GM11168 (cell line): ENCODE data around the gene LPAR6.
"Not testable (repeated sequence)": the region's sequence is repeated elsewhere in the genome, so short reads cannot be mapped to it uniquely, and the experiment has no call there.

Experiments used
- in situ Hi-C: fragments of 300-500 bp; cut with MboI; formaldehyde crosslinking; loops from one replicate; pipeline ENCODE4 v1.12.0; 2022; ENCODE audit warnings: low sequenced_read_pairs; ENCODE audit not compliant: unreplicated experiment

Gene LPAR6, protein sequence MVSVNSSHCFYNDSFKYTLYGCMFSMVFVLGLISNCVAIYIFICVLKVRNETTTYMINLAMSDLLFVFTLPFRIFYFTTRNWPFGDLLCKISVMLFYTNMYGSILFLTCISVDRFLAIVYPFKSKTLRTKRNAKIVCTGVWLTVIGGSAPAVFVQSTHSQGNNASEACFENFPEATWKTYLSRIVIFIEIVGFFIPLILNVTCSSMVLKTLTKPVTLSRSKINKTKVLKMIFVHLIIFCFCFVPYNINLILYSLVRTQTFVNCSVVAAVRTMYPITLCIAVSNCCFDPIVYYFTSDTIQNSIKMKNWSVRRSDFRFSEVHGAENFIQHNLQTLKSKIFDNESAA

GRCh38 chr13:48412881-48413351, at the start of gene LPAR6:
LPAR6 (minus strand) TSS chr13:48413113; CDS start chr13:48412423, 690 bp downstream.
- in situ Hi-C loops: loop anchor here (5.0 kb wide), 1 partner anchor 164 kb away; no protein-coding TSS in a partner anchor

DNA sequence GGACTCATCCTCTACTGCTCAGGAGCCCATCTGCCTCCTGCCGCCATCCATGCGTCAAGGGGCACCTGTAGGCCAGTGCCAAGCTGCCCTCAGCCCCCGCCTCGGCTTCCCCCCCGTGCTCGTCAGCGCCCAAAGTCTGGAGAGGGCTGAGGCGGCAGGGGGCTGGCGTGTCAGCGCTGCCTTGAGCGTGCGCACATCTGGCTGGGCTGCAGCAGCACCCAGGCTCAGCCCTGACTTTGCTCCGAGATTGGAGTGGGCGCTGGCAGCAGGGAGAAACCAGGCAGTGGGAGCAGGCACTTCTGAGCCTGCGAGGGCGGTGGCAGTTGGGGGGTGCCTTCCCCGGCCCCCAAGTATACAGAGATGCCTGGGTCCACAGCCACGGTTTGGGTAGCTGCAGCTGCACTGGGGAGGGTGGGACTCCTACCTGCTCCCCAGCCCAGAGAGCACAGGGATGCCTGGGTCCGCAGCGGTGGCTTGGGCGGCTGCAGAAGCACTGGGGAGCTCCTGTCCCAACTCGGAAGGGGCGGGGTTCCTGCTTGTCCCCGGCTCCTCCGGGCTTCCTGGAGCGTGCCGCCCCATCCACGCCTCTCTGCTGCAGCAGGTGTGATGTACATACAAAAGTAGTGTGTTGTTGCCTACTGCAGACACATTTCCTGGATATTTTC, 44.8 kb upstream of the LPAR6 start:
- in situ Hi-C loops: no loop called here

GRCh38 chr13:48456546-48456945, 43.6 kb upstream of the LPAR6 start:
- in situ Hi-C loops: no loop called here

GRCh38 chr13:48451196-48451595, 38.3 kb upstream of the LPAR6 start:
- in situ Hi-C loops: not testable (repeated sequence)

- in situ Hi-C loops: no loop called here
Measured at GRCh38 chr13:48449656-48450055, 36.7 kb upstream of the LPAR6 start.

DNA sequence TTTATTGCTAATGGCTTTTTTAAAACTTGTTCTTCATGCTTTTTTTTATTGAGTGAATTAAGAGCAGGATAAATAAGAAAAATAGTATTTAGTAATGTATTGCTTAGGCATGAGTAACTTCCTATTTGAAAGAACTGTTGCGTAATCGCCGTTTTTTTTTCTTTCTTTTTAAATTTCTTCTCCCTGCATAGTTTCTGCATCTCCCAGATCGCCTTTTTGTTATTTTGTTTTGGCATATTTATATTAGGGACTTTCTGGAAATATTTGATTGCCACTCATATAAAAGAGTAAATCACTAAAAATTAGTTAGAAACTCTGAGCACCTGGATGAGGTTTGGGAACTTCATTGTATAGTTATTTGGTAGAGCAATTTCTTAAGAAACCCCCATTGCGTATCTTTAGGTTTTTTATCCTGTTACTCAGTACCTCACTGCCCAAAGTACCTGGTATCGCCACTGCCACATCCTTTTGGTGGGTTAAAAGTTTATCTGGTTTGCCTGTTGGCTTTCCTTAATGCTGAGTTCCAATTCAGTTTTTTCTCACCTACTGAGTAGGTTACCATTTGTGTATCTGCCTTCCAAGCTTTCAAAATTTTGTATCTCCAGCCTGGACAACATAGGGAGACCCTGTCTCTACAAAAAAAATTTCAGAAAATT, 36.2 kb upstream of the LPAR6 start:
- in situ Hi-C loops: no loop called here

GRCh38 chr13:48448285-48448958, 35.5 kb upstream of the LPAR6 start:
- in situ Hi-C loops: no loop called here

- in situ Hi-C loops: no loop called here
Measured at GRCh38 chr13:48446464-48446863, 33.6 kb upstream of the LPAR6 start.

DNA sequence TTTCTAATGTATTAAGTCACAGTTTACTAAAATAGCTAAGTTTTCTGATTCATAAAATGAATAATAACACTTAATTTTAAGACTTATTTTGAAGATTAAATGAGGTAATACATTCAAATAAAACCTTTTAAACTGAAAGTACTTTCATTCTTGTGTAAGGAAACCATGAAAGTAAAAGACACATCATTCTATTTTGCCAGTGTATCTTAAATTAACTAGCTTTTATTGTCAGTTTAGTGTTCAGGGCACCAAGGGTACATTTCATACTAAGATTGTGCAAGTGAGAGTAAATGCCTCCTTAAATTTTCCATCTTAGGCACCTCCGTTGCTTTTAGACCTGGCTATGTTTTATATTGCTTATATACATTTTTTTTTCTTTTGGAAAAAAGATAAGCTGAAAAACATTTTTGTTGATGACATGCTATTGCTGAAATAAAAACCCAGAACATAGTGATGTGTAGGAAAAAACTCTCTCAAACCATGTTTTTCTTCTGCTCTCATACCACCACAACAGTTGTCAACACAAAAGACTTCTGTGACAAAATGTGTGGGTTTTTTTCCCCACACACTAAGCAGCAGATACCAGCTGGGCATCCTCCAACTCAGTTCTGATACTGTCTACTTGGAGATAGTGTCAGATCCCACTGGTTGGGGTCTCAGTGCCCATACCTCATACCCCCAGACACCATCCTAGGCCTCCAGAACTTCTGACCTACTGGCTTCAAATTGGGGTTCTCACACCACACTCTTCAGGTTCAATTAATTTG, 30.7 kb upstream of the LPAR6 start:
- in situ Hi-C loops: no loop called here

- in situ Hi-C loops: no loop called here
Measured at GRCh38 chr13:48437371-48437770, 24.5 kb upstream of the LPAR6 start.

- in situ Hi-C loops: no loop called here
Measured at GRCh38 chr13:48436661-48437288, 23.9 kb upstream of the LPAR6 start.

DNA sequence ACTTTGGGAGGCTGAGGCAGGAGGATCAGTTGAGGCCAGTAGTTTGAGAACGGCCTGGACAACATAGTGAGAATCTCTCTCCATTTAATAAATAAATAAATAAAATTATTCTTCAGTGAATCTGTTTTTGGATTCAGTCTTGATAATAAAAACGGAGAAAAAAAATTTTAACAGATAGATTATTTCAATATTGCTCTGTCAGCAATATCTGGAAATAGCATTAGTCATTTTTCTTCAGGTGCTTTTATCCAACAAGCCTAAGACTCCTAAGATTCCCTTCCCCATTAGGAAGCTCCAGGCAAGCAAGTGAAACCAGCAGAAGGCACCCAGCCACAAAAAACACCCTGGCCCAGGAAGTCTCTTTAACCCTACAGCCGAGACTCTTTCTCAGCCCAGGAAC, 21.3 kb upstream of the LPAR6 start:
- in situ Hi-C loops: no loop called here

- in situ Hi-C loops: no loop called here
Measured at GRCh38 chr13:48431987-48432615, 19.2 kb upstream of the LPAR6 start.

DNA sequence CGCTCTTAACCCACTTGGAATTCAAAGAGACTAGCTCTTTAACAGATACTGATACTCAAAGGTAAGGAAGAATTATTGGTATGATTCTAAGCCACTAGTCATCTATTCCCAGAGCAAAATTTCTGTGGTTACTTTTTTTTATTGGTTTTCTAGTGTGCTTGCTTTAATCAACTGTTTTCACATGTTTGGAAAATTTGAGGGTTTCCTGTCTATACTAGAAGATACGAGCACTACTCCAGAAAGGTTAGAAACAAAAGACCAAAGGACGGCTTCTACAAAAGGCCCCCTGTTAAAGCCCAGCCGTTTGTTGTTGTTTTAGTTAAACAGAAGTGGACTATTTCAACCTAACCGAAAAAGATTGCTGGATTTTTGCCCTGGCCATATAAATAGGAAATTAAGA, 18.5 kb upstream of the LPAR6 start:
- in situ Hi-C loops: no loop called here

DNA sequence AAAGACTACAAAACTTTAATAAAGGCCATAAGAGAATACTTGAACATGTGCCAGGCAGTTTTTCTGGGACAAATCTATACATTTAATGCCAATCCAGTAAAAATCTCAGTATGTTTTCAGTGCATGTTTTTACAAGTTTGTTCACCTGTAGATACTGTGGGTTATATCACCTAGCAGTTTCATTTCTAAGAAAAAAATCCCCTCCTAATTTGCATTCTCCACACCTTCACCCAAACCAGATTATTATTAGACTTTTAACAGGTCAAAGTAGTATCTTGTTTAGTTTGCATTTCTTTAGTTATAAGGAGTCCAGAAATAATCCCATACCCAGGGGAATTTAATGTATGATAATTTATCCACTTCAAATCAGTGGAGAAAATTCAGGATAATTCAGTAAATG, 17.0 kb upstream of the LPAR6 start:
- in situ Hi-C loops: no loop called here

DNA sequence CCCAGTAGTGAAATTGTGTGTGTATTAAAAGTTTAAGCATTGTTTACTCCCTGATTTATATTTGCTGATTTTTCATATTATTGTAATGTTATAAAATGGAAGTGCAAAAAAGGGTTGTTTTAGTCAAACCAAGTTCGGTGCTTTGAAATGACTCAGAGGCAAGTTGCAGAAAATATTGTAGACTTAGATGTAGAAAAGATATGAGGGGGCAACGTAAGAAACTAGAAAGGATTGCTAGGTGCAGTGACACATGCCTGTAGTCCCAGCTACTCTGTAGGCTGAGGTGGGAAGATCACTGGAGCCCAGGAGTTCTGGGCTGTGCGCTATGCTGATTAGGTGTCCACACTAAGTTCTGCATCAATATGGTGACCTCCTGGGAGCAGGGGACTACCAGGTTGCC, 16.1 kb upstream of the LPAR6 start:
- in situ Hi-C loops: no loop called here

DNA sequence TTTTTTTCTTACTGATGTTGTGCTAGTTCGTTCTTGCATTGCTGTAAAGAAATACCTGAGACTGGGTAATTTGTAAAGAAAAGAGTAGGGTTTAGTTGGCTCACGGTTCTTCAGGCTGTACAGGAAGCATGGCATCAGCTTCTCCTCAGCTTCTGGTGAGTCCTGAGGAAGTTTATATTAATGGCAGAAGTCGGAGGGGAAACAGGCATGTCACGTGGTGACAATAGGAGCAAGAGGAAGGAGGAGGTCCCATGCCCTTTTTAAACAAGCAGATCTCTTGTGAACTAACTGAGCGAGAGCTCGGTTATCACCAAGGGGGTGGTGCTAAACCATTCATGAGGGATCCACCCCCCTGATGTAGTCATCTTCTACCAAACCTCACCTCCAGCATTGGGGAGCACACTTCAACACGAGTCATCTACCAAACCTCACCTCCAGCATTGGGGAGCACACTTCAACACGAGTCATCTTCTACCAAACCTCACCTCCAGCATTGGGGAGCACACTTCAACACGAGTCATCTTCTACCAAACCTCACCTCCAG, 13.9 kb upstream of the LPAR6 start:
- in situ Hi-C loops: not testable (repeated sequence)

DNA sequence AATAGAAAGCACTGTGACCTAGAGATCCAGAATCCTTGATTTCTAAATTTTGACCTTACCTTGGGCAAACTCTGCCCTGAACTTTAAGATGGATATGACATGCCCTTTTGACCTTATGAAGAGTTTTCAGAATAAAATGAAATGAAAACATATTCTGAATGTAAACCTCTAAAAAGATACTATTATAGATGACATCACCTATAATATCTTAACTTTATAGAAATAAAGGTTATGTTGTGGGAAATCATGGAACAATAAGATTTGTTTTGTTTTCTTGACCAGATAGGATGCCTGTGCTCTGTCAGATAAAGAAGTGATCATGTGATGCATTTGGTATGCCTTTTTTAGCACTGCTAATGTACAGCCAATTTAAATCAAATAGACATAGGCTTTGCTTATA, 13.1 kb upstream of the LPAR6 start:
- in situ Hi-C loops: no loop called here

DNA sequence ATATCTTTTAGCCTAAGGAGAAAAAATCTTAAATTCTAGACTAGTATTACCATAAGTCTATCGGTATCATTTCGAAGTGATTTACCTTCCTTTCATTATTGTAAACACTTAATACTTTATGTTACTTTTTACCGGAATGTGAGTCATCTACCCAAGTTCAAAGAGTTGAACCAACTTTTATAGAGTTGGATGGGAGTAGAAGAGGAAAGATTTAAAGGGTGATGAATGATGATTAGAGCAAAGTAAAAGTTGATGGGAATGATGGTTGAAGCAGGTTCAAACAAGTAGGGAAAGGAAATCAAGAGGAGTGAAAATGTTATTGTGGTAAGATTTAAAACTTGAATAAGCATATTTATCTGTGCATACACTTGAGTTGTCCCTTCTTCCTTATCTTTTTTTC, 11.3 kb upstream of the LPAR6 start:
- in situ Hi-C loops: no loop called here
